HCEC 1CT (cell line): Measurements from ENCODE around the gene SOX13.
"Not testable (repeated sequence)": the region's sequence is repeated elsewhere in the genome, so short reads cannot be mapped to it uniquely, and the experiment has no call there.

Experiments used
- DNase-seq: peaks from one replicate; pipeline ENCODE4 v3.0.0-alpha.2; 2017

The SOX13 gene

DNA sequence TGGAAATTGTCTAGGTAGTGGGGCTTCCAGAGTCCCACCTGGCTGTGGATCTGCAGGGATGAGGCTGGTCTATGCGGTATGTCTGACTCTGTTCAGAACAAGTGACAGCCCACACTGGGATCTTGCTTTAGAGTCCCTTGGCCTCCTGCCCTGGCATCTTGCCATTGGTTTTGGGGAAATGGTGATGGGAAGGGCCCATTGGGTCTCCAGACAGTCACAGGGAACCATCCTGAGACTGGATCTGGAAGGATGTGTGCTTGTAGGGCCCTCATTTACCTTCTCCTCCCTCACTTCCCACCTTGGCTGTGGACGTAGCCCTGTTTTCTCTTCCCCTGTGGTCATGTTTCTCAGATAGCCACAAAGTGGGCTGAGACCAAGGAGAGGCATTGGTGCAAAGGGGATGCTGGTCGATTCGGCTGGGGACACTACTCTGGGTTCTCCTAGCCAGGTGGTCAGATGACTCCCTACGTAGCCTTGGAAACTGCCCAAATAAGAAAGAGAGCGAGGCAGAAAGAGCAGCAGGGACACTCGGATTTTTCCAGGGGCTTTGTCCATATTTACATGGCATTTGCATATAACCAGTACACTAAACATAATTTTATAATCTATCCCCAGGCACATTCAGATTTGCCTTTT, 15.1 kb downstream of the SOX13 start:
- DNase-seq: no peak

DNA sequence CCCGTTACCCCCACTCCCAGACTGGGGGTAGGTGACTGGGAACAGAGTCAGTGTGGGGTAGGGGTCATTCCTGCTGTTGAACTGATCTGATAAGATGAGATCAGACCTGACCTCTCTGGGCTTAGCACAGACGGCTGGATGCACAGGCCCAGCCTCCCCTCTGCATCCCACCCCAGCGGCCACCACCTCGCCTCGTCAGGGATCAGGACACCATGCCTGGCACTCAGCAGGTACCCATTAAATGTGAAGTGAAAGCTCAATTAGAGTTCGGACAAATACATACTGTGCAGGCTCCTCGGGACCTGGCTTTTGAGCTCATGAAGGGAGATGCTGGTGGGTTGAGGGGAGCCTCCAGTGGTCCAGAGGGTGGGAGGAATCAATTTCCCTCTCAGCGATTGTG, 15.7 kb downstream of the SOX13 start:
- DNase-seq: no peak

DNA sequence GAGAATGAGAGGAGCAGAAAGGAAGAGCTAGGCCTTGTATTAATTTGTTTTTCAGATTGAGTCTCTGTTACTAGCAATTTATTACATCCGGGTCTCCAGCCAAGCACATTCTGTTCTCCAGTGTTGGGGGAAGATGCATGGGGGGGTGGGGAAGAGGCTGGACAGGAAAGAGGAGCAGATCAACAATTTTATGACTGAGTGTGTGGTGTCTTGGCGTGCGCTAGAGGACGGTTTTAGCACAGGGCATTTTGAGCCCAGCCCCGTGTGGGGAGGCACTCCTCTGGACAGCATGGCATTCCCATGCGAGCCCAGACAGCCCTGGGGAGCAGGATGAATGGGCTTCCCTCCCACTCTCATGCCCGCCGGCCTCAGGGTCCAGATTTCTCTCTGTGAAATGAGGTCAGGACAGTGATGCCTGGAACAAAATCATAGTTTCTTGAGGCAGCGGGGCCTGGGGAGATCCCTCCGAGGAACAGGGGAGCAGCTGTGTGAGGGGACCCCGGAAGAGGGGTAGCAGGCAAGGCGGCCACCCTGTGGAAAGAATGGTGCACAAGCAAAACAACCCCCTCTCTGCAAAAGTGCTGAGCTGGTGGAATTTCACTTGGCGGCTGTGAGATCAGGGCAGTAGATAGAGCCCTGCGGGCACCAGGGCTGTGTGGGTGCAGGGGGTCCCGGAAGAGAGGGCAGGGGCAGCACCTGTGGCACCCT, 16.3 kb downstream of the SOX13 start:
- DNase-seq: peak; percentile 57

DNA sequence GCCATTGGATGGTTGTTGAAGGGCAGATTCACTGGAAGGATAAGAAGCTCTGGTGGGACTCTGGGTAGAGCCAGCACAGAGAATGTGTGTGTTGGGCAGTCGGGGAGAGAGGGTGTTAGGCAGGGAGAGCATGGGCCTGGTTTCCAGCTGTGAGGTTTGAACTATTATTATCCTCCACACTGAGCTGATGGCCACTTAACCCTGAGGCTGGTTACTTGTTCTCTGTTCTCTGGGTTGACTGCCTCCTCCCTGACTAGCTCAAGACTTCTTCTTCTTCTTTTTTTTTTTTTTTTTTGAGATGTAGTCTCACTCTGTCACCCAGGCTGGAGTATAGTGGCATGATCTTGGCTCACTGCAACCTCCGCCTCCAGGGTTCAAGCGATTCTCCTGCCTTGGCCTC, 17.2 kb downstream of the SOX13 start:
- DNase-seq: not testable (repeated sequence)

DNA sequence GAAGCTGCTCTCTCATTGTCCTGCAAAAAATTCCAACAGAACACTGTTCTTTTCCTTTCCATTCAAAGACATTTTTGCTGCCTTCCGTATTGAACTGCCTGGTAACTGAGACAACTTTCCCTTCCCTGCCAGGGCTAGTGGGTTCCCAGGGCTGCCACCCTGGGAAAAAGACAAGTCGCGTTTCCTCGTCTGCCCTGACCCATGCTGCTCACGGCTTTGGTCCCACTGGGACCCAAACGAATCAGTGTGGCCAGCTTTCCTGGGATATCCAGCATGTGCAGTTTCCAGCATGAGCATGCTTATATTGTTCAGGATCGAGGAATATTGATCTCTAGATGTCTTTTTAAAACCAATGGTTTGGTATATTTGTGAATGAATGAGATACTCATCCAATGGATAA, 18.2 kb downstream of the SOX13 start:
- no peak for DNase-seq

DNA sequence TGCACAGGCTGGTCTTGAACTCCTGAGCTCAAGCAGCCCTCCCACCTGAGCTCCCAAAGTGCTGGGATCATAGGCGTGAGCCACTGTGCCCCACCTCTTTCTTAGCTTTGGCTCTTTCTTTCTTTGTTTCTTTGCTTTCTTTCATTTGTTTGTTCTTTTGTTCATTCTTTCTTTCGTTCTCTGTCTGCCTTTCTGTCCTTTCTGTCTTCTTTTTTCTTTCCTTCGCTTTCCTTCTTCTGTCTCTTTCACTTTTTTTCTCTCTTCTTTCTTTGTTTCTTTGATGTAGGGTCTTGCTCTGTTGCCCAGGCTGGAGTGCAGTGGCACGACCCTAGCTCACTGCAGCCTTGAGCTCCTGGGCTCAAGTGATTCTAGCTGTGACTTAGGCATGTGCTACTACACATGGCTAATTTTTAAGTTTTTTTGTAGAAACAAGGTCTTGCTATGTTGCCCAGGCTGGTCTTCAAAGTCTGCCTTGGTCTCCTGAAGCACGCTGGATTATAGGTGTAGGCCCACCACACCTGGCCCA, 18.9 kb downstream of the SOX13 start:
- DNase-seq: no peak

DNA sequence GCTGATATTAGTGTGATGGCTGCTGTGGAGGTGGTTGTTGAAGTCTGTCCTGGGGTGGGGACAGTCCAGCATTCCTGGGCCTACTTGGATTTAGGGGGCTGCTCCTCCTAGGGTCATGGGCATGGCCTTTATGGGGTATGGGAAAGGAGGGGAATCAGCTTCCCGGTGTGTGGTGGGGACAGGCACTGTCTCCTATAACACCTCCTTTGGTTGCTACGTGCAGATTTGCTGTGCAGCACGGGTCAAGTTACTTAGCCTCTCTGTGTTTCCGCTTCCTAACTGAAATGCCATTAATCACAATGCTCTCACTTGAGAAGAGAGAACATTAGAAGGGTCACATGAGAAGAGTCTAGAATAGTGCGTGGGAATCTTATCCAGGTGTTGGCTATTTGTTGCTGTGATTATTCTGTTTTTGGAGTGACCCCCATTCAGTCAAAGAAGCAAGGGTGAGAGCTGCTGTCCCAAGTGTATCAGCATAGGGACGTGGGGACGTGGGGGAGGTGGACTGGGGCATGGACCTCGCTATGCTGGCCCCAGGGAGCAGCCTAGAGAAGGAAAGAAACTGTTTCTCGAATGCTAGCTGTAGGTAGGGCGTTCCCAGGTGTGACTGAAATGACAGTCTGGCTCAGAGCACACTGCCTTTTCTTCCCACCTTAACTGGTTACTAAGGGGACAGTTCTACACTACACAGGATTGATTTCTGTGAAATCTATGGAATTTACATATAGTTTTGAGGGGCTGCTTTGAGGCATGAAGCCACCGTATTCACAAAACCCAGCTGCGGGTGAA, 19.9 kb downstream of the SOX13 start:
- no peak for DNase-seq

DNA sequence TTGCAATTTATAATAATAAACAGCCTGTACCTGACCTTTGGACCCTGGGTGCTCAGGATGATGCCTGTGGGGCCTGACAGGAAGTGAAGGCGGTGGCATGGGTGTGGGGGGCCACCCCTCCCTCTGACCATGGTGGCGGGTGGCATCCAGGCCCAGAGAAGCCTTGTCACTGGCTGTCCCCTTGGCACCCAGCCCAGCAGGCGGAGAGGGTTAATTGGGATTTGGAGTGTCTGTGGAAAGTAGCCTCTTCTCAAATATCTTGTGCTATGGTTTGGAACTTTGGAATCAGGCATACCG, 20.5 kb downstream of the SOX13 start:
- no peak for DNase-seq

DNA sequence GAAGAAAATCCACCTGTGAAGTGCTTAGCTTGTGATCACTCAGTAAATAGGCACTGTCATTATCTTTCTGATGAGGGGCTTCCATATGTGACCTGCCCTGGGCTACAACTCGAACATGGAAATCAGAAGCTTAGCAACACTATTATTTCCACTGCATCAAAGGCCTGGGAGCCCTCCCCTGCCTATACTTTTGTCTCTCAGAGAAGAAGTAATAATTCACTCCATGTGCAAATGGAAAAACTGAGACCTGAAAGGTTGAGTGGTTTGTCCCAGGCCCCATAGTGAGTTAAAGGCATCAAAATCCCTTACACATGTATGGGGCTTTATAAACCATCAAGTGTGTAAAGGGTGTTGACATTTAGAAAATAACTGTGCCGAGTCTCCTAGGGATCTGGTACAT, 20.9 kb downstream of the SOX13 start:
- DNase-seq: no peak

DNA sequence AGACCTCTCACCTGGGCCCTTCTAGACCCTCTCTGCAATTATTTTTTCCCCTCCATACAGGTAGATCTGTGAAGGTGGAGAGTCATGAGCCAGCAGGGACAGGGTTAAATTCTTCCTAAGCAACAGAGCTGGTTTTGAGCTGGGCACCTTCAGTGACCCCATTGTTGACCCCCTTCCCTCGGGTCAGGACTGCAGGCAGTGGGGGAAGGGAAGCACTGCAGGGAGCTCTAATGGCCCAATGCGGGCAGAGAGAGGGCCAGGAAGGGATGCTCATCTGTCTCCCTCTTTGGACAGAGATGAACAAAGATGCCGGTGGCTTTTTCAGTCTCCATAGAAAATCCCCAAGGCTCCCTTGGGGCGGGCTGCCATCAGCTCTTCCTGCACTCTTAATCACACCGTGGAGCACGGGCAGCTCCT, 21.4 kb downstream of the SOX13 start:
- no peak for DNase-seq

DNA sequence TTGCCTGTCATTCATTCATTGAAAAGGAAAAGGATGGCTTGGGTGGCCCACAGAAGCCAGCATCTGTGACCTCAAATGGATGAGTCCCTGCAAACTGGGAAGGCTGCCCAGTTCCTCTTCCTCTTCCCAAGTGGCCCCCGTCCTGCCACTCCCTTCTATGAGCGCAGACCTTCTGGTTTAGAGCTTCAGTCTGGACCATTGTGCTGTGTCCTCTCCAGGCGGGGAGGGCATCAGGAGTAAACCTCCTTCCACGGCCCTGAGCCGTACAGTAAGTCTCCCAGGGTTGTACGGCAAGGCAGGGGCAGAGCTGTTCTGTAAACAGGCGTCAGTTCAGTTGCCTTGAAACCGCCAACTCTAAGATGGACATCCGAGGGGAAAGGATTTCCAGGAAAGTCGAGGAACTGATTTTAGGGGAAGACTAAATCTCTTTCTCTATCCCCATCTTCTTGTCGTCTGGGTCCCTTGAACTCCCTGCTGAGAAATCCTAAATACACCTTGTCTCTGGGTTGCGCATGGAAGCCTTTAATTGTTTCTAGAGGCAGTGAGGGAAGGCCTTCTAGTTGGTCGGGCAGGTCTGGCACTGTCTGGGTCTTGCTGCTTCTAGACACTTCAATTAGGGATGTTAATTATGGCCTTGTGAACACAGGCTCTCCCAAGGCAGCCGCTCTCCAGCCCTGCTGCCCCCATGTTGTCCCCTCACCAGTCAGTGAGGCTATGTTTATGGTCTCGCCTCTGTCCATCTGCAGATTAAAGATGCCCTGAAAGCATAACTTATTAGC, 22.1 kb downstream of the SOX13 start:
- no peak for DNase-seq

DNA sequence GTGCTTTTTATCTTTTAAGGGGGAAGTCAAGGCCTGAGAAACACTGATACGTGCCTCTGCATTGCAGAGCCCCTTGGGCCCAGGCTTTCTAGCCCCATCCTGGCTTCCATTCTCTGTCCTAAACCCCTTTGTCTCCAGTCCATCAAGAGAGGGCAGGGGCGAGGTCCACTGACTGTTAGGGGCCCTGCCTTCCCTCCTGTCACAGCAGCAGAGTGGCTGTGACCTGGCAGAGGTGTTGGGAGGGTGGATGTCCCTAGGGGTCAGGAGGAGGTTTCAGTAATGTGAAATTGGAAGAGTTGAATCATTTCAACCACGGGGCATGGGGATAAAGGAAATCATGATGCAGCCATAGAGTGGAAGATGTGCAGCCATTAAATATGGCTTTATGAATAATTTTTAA, 24.0 kb downstream of the SOX13 start:
- DNase-seq: no peak

DNA sequence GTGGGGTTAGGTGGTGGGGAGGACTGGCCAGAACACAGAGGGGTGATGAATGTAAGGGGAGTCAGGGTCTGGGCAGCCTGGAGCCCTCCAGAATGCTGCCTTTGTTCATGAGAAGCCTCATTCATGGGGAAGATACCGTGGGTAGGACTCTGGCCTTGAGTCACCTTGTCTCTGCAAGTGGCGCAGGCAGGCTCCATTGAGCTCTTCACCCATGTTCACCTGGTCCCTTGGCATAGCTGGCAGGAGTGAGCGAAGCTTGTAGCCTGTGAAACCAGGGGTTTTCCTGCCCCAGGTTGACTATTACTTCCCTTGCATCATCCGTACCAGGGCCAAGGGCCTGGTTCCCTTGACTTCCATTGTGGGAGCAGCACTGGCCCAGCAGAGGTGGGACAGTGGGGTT, 25.8 kb downstream of the SOX13 start:
- no peak for DNase-seq

DNA sequence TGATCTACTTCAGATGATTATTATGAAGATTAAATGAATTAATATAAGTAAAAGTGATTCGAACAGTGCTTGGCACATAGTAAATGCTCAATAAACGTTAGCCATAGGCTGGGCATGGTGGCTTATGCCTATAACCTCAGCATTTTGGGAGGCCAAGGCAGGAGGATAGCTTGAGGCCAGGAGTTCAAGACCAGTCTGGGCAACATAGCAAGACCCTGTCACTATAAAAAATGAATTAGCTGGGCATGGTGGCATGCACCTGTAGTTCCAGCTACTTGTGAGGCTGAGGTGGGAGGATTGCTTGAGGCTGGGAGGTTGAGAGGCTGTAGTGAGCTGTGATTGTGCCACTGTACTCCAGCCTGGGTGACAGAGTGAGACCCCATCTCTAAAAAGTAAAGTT, 26.8 kb downstream of the SOX13 start:
- DNase-seq: not testable (repeated sequence)

DNA sequence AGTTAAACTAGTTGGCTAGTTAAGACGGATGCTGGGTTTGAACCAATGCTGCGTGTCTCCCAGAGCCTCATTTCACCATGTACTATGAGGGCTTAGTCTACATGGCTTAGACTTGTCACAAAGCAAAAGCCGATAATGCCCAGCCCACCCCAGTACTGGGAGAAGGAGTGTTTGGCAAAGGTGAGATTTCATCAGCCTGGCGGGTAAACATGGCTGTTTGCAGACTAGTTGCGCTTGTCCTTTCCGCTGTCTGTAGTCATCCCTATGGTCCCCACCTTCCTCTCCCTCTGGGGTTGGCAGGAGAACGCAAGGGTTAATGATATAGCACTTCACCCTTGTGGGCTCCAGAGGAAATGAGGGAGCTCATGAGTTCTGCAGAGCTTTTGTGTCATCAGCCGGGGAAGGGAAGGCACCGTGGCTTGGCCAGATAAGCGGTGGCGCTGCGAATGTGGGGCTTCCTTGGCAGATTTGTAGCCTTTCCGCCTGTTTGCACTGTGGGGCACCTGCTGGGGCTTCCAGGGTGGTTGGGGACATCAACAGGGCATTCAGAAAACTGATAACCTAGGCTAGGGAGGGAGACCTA, 29.2 kb downstream of the SOX13 start:
- no peak for DNase-seq

DNA sequence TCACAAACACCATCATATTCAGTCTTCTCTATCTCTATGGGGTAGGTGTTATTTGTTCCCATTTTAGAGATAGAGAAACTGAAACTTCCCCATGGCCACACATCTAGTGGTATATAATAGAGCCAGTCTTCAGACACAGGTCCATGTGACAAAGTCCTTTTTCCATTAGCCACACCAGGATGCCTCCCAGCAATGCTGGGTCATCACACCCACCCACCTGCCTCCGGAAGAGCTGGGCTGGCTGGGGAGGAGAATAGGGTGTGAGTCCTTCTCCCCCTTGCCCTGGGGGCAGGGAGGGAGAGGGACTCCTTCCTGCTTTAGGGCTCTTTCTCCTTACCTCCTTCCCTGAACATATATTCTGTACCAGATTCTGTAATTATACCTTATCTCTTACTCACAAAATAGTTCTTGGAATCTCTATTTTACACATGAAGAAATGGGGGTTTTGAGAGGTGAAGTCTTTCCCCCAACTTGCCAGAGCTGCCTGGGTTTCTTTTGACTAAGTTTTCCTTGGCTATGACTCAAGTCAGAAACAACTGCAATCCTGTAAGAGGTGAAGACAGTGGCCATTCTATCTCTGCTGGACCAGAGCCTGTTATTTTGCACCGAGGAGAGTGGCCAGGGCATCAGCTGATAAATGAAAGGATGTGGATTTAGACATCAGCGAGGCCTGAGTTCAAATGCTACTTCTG, 30.0 kb downstream of the SOX13 start:
- DNase-seq: peak; percentile 11

DNA sequence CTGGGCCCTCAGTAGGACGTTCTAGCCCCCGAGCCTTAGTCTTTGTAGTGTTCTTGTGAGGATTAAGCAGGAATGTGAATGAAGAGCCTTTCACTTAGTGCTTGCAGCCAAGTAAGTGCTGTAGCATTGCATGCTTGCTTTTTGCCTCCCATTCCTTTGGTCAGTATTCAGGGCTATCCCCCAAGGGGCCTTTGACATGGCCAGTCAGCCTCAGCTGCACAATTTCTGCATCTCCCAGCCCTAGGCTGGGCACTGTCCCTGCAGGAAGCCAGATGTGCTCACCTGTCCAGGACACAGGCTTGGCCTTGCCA, 30.5 kb downstream of the SOX13 start:
- no peak for DNase-seq

DNA sequence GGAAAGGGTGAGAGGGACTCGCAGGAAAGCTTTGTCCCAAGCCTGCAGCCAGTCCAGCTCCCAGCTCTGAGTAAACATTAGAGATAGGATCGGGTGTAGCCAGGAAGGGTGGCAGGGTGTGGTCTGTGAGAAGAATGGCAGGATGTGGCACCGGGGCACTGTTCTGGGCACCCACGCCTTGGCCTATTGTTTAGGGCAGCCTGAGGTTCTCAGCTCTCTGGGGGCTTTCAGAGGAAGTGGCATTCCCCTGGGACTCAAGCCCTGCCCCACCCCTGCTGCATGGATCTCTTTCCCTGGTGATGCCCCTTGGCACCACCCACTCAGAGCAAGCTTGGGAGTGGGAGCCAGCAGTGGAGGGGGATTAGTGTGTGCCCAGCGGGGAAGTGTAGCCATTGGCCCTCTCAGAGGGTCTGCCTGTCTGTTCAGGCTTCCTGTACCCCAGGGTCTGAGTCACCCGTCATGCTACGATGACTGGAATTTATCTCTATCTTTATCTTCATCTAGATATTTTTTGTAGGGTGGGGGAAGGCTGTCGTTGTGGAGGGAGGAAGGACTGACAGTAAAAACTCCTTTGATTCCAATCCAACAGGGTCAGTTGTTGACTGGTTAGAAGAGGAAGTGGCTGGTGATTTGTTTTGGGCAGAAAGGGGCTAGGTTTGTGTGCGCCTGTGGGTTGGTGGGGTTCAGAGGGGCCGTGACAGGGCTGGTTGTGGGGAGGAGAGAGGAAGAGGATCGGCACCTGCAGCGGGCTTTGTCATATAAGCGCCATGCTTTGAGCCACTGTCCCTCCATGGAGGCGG, 31.6 kb downstream of the SOX13 start:
- no peak for DNase-seq

DNA sequence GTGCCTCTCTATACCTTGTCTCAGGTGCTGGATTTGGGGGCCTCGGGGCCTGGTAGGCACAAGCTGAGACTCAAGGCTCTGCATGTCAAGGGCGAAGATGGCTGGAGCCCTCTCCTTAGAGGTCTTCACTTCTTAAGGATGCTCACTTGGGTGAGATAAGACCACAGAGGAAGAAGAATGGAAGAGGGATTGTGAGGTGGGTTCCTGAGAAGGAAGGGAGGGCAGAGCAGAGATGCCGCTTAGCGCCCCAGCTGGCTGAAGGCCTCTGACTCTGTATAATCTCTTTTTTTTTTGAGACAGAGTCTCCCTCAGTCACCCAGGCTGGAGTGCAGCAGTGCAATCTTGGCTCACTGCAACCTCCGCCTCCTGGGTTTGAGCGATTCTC, 32.2 kb downstream of the SOX13 start:
- no peak for DNase-seq

DNA sequence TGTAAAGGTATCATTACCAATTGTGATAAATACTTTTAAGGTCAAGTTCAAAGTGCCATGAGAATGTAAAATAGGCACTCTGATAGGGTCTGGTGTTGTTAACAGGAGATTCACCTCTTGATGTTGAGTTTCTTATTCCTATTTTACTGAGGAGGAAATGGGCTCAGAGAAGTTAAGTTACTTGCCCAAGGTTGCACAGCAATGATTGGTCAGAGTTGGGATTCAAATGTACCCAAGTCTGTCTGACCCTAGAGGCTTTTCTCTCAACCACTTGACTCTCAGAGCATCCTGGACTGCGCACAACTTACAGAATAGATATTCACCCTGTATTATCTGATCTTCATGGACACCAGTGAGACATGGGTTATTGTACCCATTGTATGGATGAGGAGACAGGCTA, 33.9 kb downstream of the SOX13 start:
- DNase-seq: no peak

DNA sequence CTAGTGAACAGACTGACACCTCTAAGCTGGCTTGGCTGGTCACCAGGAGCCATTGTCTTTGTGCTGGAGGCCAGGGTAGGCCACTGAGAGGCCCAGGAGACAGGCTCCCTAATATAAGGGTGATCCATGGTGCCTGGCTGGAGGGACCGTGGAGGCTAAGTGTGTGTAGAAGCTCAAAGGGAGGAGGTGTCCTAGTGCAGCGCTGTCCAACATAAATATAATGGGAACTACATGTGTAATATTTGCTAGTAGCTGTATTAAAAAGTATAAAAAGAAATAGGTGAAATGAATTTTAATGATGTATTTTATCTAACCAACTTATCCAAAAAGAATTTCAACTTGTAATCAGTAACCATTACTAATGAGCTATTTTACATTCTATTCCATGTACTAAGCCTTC, 35.0 kb downstream of the SOX13 start:
- no peak for DNase-seq
